LNCaP clone FGC (cell line): ENCODE results near the gene PTGR3.

Experiments
- DNase-seq: peaks from one replicate; pipeline ENCODE4 v3.0.0-alpha.2; 2011; ENCODE audit warnings: low read depth
- H3K4me3 ChIP-seq: 2 replicates; pipeline ENCODE4 v1.5.1; 2011; ENCODE audit warnings: mild to moderate bottlenecking, low read depth, low read length, control low read depth
- TF ChIP-seq, protein P1 (sequence below): IDR thresholded peaks from 2 replicates; pipeline ENCODE4 v1.5.1; 2012; ENCODE audit warnings: mild to moderate bottlenecking; ENCODE audit not compliant: control insufficient read depth, insufficient read depth; ENCODE audit errors: extremely low read depth

Gene PTGR3

DNA sequence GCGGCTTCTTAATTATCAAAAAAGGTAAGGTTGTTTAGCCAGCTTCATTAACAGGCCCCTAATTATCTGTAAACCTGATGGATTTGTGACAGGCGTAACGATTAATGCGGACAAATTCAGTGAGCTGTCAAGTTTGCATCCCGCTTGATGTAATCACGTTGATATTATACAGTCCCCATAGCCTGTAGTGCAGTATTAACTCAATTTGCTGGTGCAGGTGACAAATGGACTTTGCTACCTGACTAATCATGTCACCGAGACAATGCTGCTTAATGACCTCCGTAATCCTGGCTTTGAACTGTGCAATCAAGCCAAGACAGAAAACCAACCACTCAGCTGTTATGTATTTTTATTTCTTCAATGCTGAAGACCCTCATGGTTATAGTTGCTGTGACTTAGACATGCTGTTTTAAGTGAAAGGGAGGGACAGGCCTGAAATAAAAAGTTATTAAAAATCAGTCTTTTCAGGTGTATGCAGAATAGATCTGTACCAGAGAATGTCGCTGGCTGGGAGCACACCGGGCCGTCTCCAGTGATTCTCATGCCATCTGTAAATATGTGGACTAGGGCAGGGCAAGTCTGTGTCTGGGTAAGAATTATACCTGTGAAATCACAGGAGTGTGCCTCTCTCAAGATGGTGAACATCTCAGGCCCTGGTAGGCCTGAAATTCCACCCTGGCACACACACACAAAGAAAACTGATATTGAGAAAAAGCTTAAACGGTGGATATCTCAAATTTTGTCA is 6.0 kb upstream of the PTGR3 start:
- no peak overlapping the region for H3K4me3 ChIP-seq
- no peak for DNase-seq
- TF ChIP-seq, protein P1, sequence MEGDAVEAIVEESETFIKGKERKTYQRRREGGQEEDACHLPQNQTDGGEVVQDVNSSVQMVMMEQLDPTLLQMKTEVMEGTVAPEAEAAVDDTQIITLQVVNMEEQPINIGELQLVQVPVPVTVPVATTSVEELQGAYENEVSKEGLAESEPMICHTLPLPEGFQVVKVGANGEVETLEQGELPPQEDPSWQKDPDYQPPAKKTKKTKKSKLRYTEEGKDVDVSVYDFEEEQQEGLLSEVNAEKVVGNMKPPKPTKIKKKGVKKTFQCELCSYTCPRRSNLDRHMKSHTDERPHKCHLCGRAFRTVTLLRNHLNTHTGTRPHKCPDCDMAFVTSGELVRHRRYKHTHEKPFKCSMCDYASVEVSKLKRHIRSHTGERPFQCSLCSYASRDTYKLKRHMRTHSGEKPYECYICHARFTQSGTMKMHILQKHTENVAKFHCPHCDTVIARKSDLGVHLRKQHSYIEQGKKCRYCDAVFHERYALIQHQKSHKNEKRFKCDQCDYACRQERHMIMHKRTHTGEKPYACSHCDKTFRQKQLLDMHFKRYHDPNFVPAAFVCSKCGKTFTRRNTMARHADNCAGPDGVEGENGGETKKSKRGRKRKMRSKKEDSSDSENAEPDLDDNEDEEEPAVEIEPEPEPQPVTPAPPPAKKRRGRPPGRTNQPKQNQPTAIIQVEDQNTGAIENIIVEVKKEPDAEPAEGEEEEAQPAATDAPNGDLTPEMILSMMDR: no peak

GRCh38 chr18:75214332-75214690 is 5.4 kb upstream of the PTGR3 start:
- no peak for DNase-seq
- TF ChIP-seq, protein P1: no peak
- no peak overlapping the region for H3K4me3 ChIP-seq

GRCh38 chr18:75213611-75214331 is 4.8 kb upstream of the PTGR3 start:
- H3K4me3 ChIP-seq: no peak overlapping the region
- DNase-seq: no peak
- TF ChIP-seq, protein P1: no peak

GRCh38 chr18:75212751-75213090 is 3.8 kb upstream of the PTGR3 start:
- H3K4me3 ChIP-seq: peak overlapping the region; percentile 54; the same call in 1 of the 2 replicates
- DNase-seq: no peak
- TF ChIP-seq, protein P1: no peak

DNA sequence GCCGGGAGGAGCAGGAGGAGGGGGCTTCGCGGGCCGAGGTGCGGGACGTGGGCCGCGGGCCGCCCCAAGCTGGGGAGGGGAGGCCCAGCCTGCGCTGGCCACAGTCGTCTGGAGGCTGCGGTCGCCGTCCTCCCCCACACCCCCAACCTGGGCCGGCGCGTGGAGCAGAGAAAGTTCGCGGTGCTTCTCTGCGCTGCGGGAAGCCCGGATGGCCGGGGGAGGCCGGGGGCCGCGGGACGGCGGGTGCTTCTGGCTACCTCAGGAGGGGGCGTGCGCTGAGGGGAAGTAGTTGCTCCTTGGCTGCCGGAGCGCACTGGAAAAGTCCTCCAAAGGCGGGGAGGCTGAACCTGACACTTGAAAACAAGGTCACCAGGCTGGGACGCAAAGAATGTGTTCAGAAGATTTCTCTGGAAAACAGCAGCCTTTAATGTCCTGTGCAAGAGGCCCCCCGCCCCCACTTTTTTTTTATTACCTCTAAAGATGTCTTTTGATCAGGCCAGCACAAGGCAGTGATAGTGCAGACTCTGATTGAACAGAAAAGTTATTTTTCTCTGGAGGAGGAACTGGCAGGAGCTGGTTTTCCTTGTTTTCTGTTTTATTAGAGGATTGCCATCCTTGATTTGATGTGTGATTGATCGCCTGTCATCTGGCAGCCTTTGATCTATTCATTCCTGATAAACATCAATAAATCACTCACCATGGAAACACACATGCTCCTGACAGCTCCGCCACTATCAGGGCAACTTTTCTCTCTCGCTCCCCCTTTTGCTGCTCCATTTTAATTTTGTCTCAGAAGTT is 3.2 kb upstream of the PTGR3 start:
- peak overlapping the region; percentile 54 for H3K4me3 ChIP-seq
- TF ChIP-seq, protein P1: no peak
- DNase-seq: no peak

GRCh38 chr18:75211626-75211952 is 2.6 kb upstream of the PTGR3 start:
- no peak for DNase-seq
- TF ChIP-seq, protein P1: no peak
- peak overlapping the region; percentile 54 for H3K4me3 ChIP-seq
